HCT116 (cell line): ENCODE results near the gene MAST4. TPM values are rescaled to one million over a fixed set of nuclear protein-coding genes. Genes with fewer than 3 reads are reported as not detected.

Experiments used
- ATAC-seq: fragments of 200-7000 bp; cut with Tn5 transposase; 2 replicates; pipeline ENCODE4 v1.9.1; 2020; ENCODE audit warnings: mild to moderate bottlenecking, moderate library complexity
- BruUV-seq: library from RNA; stranded (reverse); fragments of 400-500 nt; replicated peaks from 2 replicates; lab custom pipeline; 2021; lab: Mats Ljungman, UMichigan
- CTCF ChIA-PET: fragments of 300-600 bp; sonication (Branson Sonifier 250); formaldehyde crosslinking; loops from one replicate; lab custom pipeline; 2021; ENCODE audit warnings: antibody characterized with exemption; lab: Charles Lee
- POLR2A ChIA-PET: fragments of 300-600, 350-600 bp; sonication (Branson Sonifier 250); formaldehyde crosslinking; loops from one replicate; lab custom pipeline; 2021; ENCODE audit warnings: antibody characterized with exemption; lab: Charles Lee
- RAD21 ChIA-PET, 2 experiments: fragments of 300-600 bp; sonication (Branson Sonifier 250); formaldehyde crosslinking; loops; one replicate each; lab custom pipeline; 2023; ENCODE audit warnings: low total read pairs in 2 of 2; ENCODE audit not compliant: uncharacterized antibody in 2 of 2, unreplicated experiment in 2 of 2, low non-redundant PET in 1 of 2; lab: Charles Lee
- DNase-seq: peaks from one replicate; pipeline ENCODE4 v3.0.0-alpha.2; 2010; ENCODE audit warnings: low read depth, low spot score
- H2AFZ ChIP-seq: fragments of 200-600 bp; shearing (Covaris generic), sonication (generic); 2 replicates; pipeline ENCODE4 v1.6.1; 2017; ENCODE audit warnings: low read depth, mixed run types, mixed read lengths, antibody characterized with exemption, low read length; ENCODE audit not compliant: poor library complexity, severe bottlenecking
- H3K27ac ChIP-seq: 2 replicates; pipeline ENCODE4 v1.5.1; 2012; ENCODE audit warnings: low read depth, low read length
- H3K27me3 ChIP-seq: fragments of 200-600 bp; sonication (generic); 2 replicates; pipeline ENCODE4 v1.6.1; 2016; ENCODE audit warnings: mixed run types, low read length, mixed read lengths; ENCODE audit not compliant: insufficient read depth
- H3K36me3 ChIP-seq, 2 experiments: fragments of 200-500 bp in 1 of 2; fragments of 200-600 bp in 1 of 2; sonication (Bioruptor generic) in 1 of 2; sonication (generic) in 1 of 2; 2 replicates each; pipeline versions ENCODE4 v1.5.1 to v1.6.1; 2014 to 2016; ENCODE audit warnings: low read length in 2 of 2, inconsistent platforms in 1 of 2, mixed read lengths in 1 of 2, mixed run types in 1 of 2; ENCODE audit not compliant: insufficient read depth in 2 of 2, control insufficient read depth in 1 of 2
- H3K4me1 ChIP-seq, 2 experiments: fragments of 200-600 bp in 1 of 2; sonication (generic) in 1 of 2; 2 replicates each; pipeline versions ENCODE4 v1.5.1 to v1.6.1; 2012 to 2017; ENCODE audit warnings: low read length in 2 of 2, inconsistent platforms in 1 of 2, mild to moderate bottlenecking in 1 of 2, mixed read lengths in 1 of 2, mixed run types in 1 of 2, moderate library complexity in 1 of 2; ENCODE audit not compliant: insufficient read depth in 2 of 2, control insufficient read depth in 1 of 2
- H3K4me2 ChIP-seq: fragments of 200-600 bp; sonication (generic); 2 replicates; pipeline ENCODE4 v1.6.1; 2017; ENCODE audit warnings: mixed run types, low read length, mixed read lengths
- H3K4me3 ChIP-seq, 2 experiments: fragments of 200-600 bp in 1 of 2; sonication (generic) in 1 of 2; replicated peaks in 1 of 2; 2 replicates each; pipeline ENCODE4 v1.5.1; 2011 to 2016; ENCODE audit warnings: low read length in 2 of 2, control low read depth in 1 of 2, low read depth in 1 of 2, mild to moderate bottlenecking in 1 of 2, mixed read lengths in 1 of 2, mixed run types in 1 of 2
- H3K79me2 ChIP-seq: fragments of 200-600 bp; sonication (generic); 2 replicates; pipeline ENCODE4 v1.6.1; 2017; ENCODE audit warnings: mild to moderate bottlenecking, mixed run types, low read length, moderate library complexity, mixed read lengths; ENCODE audit not compliant: insufficient read depth
- H3K9ac ChIP-seq: fragments of 200-600 bp; sonication (generic); 2 replicates; pipeline ENCODE4 v1.6.1; 2016; ENCODE audit warnings: low read length, mixed read lengths
- H3K9me2 ChIP-seq: fragments of 200-600 bp; sonication (generic), shearing (Covaris generic); 2 replicates; pipeline ENCODE4 v1.6.1; 2017; ENCODE audit warnings: mixed run types, mild to moderate bottlenecking, moderate library complexity; ENCODE audit not compliant: insufficient read depth
- H3K9me3 ChIP-seq, 2 experiments: fragments of 200-500 bp in 1 of 2; fragments of 200-600 bp in 1 of 2; sonication (Bioruptor generic) in 1 of 2; sonication (generic) in 1 of 2; 2 replicates each; pipeline ENCODE4 v1.6.1; 2014 to 2017; ENCODE audit warnings: low read length in 2 of 2, mixed read lengths in 2 of 2, inconsistent platforms in 1 of 2, low read depth in 1 of 2, mild to moderate bottlenecking in 1 of 2, mixed run types in 1 of 2, moderate library complexity in 1 of 2; ENCODE audit not compliant: control insufficient read depth in 1 of 2, insufficient read depth in 1 of 2
- H4K20me1 ChIP-seq: fragments of 200-600 bp; sonication (generic), shearing (Covaris generic); 2 replicates; pipeline ENCODE4 v1.6.1; 2017; ENCODE audit warnings: mixed run types, mild to moderate bottlenecking, moderate library complexity; ENCODE audit not compliant: insufficient read depth
- CBX3 ChIP-seq: IDR thresholded peaks from 2 replicates; pipeline ENCODE4 v1.6.1; 2012; ENCODE audit warnings: low read depth
- CEBPB ChIP-seq: IDR thresholded peaks from 2 replicates; pipeline ENCODE4 v1.6.1; 2012; ENCODE audit warnings: low read depth
- EGR1 ChIP-seq: IDR thresholded peaks from 2 replicates; pipeline ENCODE4 v1.6.1; 2012; ENCODE audit warnings: low read depth
- ELF1 ChIP-seq: IDR thresholded peaks from 2 replicates; pipeline ENCODE4 v1.6.1; 2012; ENCODE audit warnings: low read depth, borderline replicate concordance
- EZH2 ChIP-seq: fragments of 200-600 bp; sonication (generic); IDR thresholded peaks from 2 replicates; pipeline ENCODE4 v1.6.1; 2017; ENCODE audit warnings: antibody characterized with exemption, mixed run types
- EZH2phosphoT487 ChIP-seq: fragments of 200-600 bp; IDR thresholded peaks from 2 replicates; pipeline ENCODE4 v1.6.1; 2018; ENCODE audit warnings: antibody characterized with exemption, borderline replicate concordance
- JUND ChIP-seq: IDR thresholded peaks from 2 replicates; pipeline ENCODE4 v1.6.1; 2012
- RAD21 ChIP-seq: IDR thresholded peaks from 2 replicates; pipeline ENCODE4 v1.6.1; 2012; ENCODE audit warnings: low read depth, mild to moderate bottlenecking
- SIN3A ChIP-seq: IDR thresholded peaks from 2 replicates; pipeline ENCODE4 v1.6.1; 2012; ENCODE audit warnings: low read depth
- SRF ChIP-seq: IDR thresholded peaks from 2 replicates; pipeline ENCODE4 v1.6.1; 2012; ENCODE audit warnings: low read depth
- TCF7L2 ChIP-seq: IDR thresholded peaks from 2 replicates; pipeline ENCODE4 v1.7.0; 2011; ENCODE audit warnings: borderline replicate concordance, inconsistent platforms; ENCODE audit not compliant: insufficient read depth, insufficient read length; ENCODE audit errors: extremely low read depth
- YY1 ChIP-seq: IDR thresholded peaks from 2 replicates; pipeline ENCODE4 v1.6.1; 2011; ENCODE audit warnings: low read length, low read depth, moderate library complexity, mild to moderate bottlenecking; ENCODE audit not compliant: insufficient replicate concordance; ENCODE audit errors: extremely low read depth
- ZFX ChIP-seq: fragments of 450-650 bp; IDR thresholded peaks from 2 replicates; pipeline ENCODE4 v1.6.1; 2017
- ZNF274 ChIP-seq: fragments of 200-500 bp; sonication (Bioruptor generic); IDR thresholded peaks from 2 replicates; pipeline ENCODE4 v1.6.1; 2014; ENCODE audit warnings: mild to moderate bottlenecking, low read depth, low read length, inconsistent platforms
- intact Hi-C: fragments of 100-400 bp; cut with micrococcal nuclease; formaldehyde crosslinking; loops from 2 replicates; pipeline ENCODE4 v1.10.0; 2022
- total RNA-seq: library from RNA; stranded (reverse); gene quantifications from one replicate; pipeline ENCODE4 v1.2.1, GENCODE V29; 2021; ENCODE audit not compliant: unreplicated experiment
- TF ChIP-seq, protein P1 (sequence below), 3 experiments: fragments of 200-600 bp in 1 of 3; sonication (generic) in 1 of 3; IDR thresholded peaks in 2 of 3; conservative IDR thresholded peaks in 1 of 3; 2 replicates each; pipeline ENCODE4 v1.5.1; 2012 to 2017; ENCODE audit warnings: low read depth in 2 of 3, low read length in 2 of 3, antibody characterized with exemption in 1 of 3, borderline replicate concordance in 1 of 3, control low read depth in 1 of 3, mild to moderate bottlenecking in 1 of 3, mixed read lengths in 1 of 3, mixed run types in 1 of 3, moderate library complexity in 1 of 3; ENCODE audit not compliant: insufficient read depth in 1 of 3
- TF ChIP-seq, protein P2 (sequence below): IDR thresholded peaks from 2 replicates; pipeline ENCODE4 v1.6.1; 2012
- TF ChIP-seq, protein P3 (sequence below): IDR thresholded peaks from 2 replicates; pipeline ENCODE4 v1.6.1; 2012

MAST4 gene
- total RNA-seq, 1 experiment from 2014 or later: 1.1 TPM

DNA sequence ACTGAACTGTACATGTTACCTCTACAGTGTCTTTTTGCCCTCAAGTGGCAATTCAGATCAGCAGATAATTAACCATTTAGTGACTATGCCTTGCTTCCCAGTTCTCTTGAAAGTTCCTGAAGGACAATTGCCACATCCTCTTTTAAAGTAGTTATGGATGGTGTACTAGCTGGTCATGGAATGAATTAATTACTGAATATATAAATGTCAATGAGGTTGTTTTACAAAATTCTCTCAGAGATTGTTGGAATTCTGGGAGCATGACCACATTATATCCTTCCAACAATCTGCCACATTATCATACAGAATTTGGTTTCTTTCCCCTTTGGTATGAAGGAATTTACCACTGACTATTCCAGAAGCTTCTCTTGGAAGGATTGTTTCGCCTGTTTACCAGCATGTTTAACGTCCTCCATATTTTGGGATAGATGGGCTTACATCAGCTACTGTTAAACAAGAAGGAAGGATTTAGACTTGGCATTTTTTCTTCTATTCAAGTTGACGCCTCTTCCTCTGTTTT lies 424.0 kb downstream of the MAST4 start:
- intact Hi-C loops: no loop called here
- H3K36me3 ChIP-seq: no peaks in the 10 kb centered on the region
- H3K4me3 ChIP-seq: no peak overlapping the region
- H4K20me1 ChIP-seq: no peaks in the 10 kb centered on the region
- peaks cover 10% of the 10 kb centered on the region; the same call in 1 of the 2 replicates for H3K27me3 ChIP-seq
- ATAC-seq (no peak), DNase-seq (no peak)
- CTCF ChIA-PET: no interaction called here
- H3K9ac ChIP-seq: no peak overlapping the region
- BruUV-seq: no TSS peak
- no peaks in the 10 kb centered on the region for H3K79me2 ChIP-seq
- no peak for TF ChIP-seq ZFX
- TF ChIP-seq CBX3: no peak
- TF ChIP-seq RAD21: no peak
- TF ChIP-seq YY1: no peak
- TF ChIP-seq ZNF274: no peak
- TF ChIP-seq, protein P1, sequence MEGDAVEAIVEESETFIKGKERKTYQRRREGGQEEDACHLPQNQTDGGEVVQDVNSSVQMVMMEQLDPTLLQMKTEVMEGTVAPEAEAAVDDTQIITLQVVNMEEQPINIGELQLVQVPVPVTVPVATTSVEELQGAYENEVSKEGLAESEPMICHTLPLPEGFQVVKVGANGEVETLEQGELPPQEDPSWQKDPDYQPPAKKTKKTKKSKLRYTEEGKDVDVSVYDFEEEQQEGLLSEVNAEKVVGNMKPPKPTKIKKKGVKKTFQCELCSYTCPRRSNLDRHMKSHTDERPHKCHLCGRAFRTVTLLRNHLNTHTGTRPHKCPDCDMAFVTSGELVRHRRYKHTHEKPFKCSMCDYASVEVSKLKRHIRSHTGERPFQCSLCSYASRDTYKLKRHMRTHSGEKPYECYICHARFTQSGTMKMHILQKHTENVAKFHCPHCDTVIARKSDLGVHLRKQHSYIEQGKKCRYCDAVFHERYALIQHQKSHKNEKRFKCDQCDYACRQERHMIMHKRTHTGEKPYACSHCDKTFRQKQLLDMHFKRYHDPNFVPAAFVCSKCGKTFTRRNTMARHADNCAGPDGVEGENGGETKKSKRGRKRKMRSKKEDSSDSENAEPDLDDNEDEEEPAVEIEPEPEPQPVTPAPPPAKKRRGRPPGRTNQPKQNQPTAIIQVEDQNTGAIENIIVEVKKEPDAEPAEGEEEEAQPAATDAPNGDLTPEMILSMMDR (IDR thresholded peaks at IDR 0.05 in 2 of 3, conservative IDR thresholded peaks at IDR 0.05 in 1 of 3; ENCODE audit: borderline replicate concordance in 1 of 3, insufficient read depth in 1 of 3, low read depth in 2 of 3, low read length in 2 of 3): no peak
- H2AFZ ChIP-seq: no peak overlapping the region
- no peak overlapping the region for H3K4me2 ChIP-seq
- no peak overlapping the region for H3K27ac ChIP-seq
- POLR2A ChIA-PET: no interaction called here
- H3K9me2 ChIP-seq: no peaks in the 10 kb centered on the region
- RAD21 ChIA-PET: no interaction called here
- H3K4me1 ChIP-seq: peaks cover 0 to 3% of the 10 kb centered on the region in 2 experiments; a peak in 1 of 4 replicates
- H3K9me3 ChIP-seq: no peaks in the 10 kb centered on the region

DNA sequence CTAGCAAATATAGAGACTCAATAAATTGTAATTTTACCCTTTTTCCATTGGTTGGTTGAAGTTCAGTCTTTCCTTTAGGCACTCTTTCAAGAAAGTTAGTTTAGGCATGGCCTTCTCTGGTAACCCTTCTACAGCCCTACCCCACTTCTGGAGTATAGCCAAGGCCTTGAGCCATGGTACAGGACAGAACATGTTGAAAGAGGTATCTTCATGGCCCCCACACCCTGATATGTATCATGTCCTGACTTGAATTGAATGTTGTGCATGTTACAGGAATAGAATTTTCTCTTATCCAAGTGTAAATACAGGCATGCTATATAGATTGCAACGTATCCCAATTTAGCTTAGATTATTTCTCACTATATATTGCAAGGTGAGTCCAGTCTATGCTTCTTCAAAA lies 424.8 kb downstream of the MAST4 start:
- H3K79me2 ChIP-seq: no peaks in the 10 kb centered on the region
- no peak overlapping the region for H3K4me2 ChIP-seq
- CTCF ChIA-PET: no interaction called here
- H4K20me1 ChIP-seq: no peaks in the 10 kb centered on the region
- no peaks in the 10 kb centered on the region for H3K9me2 ChIP-seq
- no TSS peak for BruUV-seq
- no peak for DNase-seq
- no peak for ATAC-seq
- RAD21 ChIA-PET: no interaction called here
- no peak overlapping the region for H3K27ac ChIP-seq
- TF ChIP-seq SIN3A: no peak
- TF ChIP-seq, protein P2, sequence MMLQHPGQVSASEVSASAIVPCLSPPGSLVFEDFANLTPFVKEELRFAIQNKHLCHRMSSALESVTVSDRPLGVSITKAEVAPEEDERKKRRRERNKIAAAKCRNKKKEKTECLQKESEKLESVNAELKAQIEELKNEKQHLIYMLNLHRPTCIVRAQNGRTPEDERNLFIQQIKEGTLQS: no peak
- TF ChIP-seq JUND: no peak
- TF ChIP-seq SRF: no peak
- TF ChIP-seq EGR1: no peak
- TF ChIP-seq EZH2: no peak
- TF ChIP-seq TCF7L2: no peak
- TF ChIP-seq, protein P3, sequence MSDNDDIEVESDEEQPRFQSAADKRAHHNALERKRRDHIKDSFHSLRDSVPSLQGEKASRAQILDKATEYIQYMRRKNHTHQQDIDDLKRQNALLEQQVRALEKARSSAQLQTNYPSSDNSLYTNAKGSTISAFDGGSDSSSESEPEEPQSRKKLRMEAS: no peak
- TF ChIP-seq YY1: no peak
- no peak for TF ChIP-seq CEBPB
- TF ChIP-seq EZH2phosphoT487: no peak
- no peak for TF ChIP-seq ELF1
- TF ChIP-seq, all 23 proteins: peak for 0
- Histone ChIP-seq H3K36me3 (no peaks in the 10 kb centered on the region), H3K9me3 (no peaks in the 10 kb centered on the region), H2AFZ (no peak overlapping the region), H3K9ac (no peak overlapping the region), H3K4me3 (no peak overlapping the region), H3K4me1 (peaks cover 0 to 3% of the 10 kb centered on the region in 2 experiments; a peak in 1 of 4 replicates), H3K27me3 (peaks cover 10% of the 10 kb centered on the region; the same call in 1 of the 2 replicates)
- intact Hi-C loops: no loop called here
- POLR2A ChIA-PET: no interaction called here
